ENCODE measurements around the gene ARFIP2. TPM values are rescaled to one million over a fixed set of nuclear protein-coding genes. Genes with fewer than 3 reads are reported as not detected.
"Not testable (repeated sequence)": the region's sequence is repeated elsewhere in the genome, so short reads cannot be mapped to it uniquely, and the experiment has no call there.

Gene ARFIP2
- polyA plus RNA-seq, result 10 to 100 TPM; 29.6 to 38.4 (median 33.5) TPM

DNA sequence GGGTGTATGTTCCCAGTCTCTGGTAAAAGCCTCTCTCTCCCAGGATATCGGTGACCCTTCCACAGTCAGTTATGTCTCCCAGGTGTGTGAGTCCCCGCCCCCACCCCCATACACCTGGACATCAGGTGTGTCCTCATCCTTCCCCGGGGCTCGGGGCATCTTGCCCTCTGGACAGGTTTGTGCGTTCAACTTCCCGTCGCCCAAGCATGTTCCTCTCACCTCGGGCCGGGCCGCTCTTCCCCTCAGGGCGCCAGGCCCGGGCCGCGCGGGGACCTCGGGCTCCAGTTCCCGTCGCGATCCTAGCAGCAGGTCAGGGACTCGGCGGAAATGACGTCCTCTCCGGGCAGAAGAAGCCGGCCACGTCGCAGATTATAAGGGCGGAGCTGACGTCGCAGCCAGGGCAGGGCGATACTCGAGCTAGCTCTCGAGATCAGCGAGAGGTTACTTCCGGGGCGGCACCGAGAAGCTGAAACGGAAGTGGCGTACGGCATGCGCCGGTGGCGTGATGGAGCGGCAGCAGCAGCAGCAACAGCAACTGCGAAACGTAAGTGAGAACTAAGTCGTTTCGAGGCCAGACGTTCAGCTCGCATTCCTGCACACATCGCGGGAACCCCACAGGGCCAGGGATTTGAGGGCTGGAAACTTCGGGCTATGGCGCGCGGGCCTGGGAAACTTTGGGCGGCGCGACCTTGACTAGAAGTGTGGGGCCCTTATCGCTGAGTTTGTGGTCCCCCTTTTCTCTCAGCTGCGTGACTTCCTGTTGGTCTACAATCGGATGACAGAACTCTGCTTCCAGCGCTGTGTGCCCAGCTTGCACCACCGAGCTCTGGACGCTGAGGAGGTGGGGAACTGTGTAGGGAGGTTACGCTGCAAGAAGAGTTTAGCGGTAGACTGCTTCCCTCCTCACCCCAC lies at the start of gene ARFIP2, which contains the start of gene TIMM10B:
TSS of gene ARFIP2 (minus strand) at position 320 of the 912 bp plus-strand sequence. CDS start 910 bp downstream, outside the sequence.
TSS of gene TIMM10B (plus strand) at position 490 of the 912 bp plus-strand sequence. CDS start at position 506, 16 bp downstream.
- 0 to 1% (median 0%) methylated on average over 66 of the region's 66 CpGs for WGBS, 3 donors
- H3K27ac ChIP-seq (ENCODE audit: low read depth, low read length), result peak within 1 kb of the TSS; percentile 21

- 86 to 90% (median 89%) methylated on average over 2 of the region's 2 CpGs for WGBS, 3 donors
- H3K27ac ChIP-seq (ENCODE audit: low read depth, low read length), result no peak overlapping the region
These were observed 49.7 kb upstream of the ARFIP2 start for GRCh38 chr11:6530848-6531247.

DNA sequence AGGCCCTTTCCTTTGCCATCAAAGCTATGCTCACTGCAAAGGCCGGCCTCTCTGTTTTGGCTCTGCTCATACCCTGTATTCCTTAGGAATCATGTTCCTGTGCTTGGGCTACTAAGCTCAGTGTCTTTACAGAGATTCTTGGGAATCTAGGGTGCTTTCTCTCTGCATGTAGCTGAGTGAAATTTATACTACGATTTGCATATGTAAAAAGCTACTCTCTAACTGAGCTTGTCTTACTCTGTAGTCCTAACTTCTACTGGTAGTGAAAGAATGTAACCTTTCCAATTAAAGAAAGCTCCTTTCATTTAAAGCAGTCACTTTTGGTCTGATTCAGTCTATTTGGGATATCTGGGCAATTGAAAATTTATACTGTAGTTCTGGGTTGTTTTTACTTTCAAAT lies 48.1 kb upstream of the ARFIP2 start:
- H3K27ac ChIP-seq (ENCODE audit: low read depth, low read length), result no peak overlapping the region
- 88 to 93% (median 91%) methylated on average over 2 of the region's 2 CpGs for WGBS, 3 donors

GRCh38 chr11:6526411-6527135 lies 45.4 kb upstream of the ARFIP2 start:
- H3K27ac ChIP-seq (ENCODE audit: low read depth, low read length), result no peak overlapping the region
- 86 to 89% (median 88%) methylated on average over 3 of the region's 3 CpGs for WGBS, 3 donors

- H3K27ac ChIP-seq (ENCODE audit: low read depth, low read length), result no peak overlapping the region
- 35 to 100% (median 54%) methylated on average over 1 of the region's 1 CpG for WGBS, 3 donors
These were observed 42.1 kb upstream of the ARFIP2 start for GRCh38 chr11:6523253-6523652.

DNA sequence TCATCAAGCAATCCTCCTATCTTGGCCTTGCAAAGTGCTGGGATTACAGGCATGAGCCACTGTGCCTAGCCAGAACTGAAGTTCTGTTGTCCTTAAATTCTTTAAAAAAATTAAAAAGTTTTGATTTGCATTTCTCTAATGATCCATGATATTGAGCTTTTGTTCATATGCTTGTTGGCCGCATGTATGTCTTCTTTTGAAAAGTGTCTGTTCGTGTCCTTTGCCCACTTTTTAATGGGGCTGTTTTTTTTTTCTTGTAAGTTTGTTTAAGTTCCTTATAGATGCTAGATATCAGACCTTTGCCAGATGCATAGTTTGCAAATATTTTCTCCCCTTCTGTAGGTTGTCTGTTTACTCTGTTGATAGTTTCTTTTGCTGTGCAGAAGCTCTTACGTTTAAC lies 40.8 kb upstream of the ARFIP2 start:
- 95 to 96% (median 95%) methylated on average over 3 of the region's 3 CpGs for WGBS, 3 donors
- not testable (repeated sequence) for H3K27ac ChIP-seq (ENCODE audit: low read depth, low read length)

DNA sequence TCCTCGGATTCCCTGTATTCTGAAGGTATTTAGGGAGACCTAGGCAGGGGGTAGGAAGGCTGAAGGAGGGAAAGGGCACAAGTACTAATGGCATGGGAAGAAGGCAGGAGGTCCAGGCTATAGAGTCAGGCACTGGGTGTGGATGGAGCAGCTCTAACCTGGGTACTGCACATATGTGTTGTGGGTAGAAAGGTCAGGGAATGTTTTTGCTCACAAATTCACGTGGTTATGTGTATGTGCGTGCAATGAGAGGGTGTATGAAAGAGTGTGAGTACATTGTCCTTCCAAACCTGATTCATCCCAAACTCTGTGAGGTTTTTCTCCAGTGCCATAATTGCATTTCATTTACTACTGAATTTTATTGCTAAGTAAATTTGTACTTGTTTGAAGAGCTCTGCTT lies 39.1 kb upstream of the ARFIP2 start:
- 86 to 91% (median 90%) methylated on average over 3 of the region's 3 CpGs for WGBS, 3 donors
- no peak overlapping the region for H3K27ac ChIP-seq (ENCODE audit: low read depth, low read length)

GRCh38 chr11:6516865-6517264 lies 35.7 kb upstream of the ARFIP2 start:
- H3K27ac ChIP-seq (ENCODE audit: low read depth, low read length), result no peak overlapping the region

GRCh38 chr11:6505577-6506240 lies 24.6 kb upstream of the ARFIP2 start:
- H3K27ac ChIP-seq (ENCODE audit: low read depth, low read length), result no peak overlapping the region
- WGBS, 3 donors, result 55 to 62% (median 58%) methylated on average over 2 of the region's 2 CpGs

DNA sequence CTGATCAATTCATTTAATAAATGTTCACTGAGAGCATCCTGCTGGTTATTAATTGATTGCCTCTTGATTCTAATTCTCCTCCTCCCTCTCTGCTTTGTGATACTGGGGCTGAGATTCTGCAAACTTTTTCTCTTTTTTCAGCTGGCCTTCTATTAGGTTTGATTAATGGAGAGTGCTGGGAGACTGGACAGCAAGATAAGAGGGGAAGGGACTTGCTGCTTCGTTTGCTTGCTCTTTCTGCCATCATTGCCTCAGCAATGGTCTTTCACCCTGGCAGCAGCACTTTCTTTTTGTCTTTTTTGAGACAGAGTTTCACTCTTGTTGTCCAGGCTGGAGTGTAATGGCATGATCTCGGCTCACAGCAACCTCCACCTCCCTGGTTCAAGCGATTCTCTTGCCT lies 23.0 kb upstream of the ARFIP2 start:
- H3K27ac ChIP-seq (ENCODE audit: low read depth, low read length), result no peak overlapping the region
- 69 to 92% (median 83%) methylated on average over 3 of the region's 3 CpGs for WGBS, 3 donors

GRCh38 chr11:6502382-6502781 lies 21.3 kb upstream of the ARFIP2 start:
- 90 to 95% (median 94%) methylated on average over 3 of the region's 3 CpGs for WGBS, 3 donors
- no peak overlapping the region for H3K27ac ChIP-seq (ENCODE audit: low read depth, low read length)

DNA sequence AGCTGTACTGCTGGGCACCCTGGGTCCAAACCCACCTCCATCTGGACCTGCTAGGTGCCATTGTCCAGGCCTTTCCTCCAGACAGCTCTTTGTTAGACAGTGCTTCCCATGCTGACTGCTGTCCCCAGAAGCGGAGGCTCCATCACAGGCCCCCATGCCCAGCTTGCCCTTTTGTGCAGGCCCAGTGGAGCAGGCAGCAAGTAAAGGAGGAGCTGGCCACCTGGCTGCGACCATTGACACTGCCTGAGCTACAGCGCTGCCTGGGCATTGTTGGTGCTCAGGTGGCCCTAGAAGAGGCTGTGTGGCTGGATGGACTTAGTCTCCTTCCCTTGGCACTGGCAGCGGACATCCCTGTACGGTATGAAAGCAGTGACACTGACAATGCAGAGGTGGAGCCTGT lies 17.4 kb upstream of the ARFIP2 start:
- 93 to 97% (median 93%) methylated on average over 5 of the region's 5 CpGs for WGBS, 3 donors
- H3K27ac ChIP-seq (ENCODE audit: low read depth, low read length), result no peak overlapping the region

- H3K27ac ChIP-seq (ENCODE audit: low read depth, low read length), result no peak overlapping the region
- 70 to 80% (median 77%) methylated on average over 7 of the region's 7 CpGs for WGBS, 3 donors
These were observed 17.0 kb upstream of the ARFIP2 start for GRCh38 chr11:6498121-6498520.

DNA sequence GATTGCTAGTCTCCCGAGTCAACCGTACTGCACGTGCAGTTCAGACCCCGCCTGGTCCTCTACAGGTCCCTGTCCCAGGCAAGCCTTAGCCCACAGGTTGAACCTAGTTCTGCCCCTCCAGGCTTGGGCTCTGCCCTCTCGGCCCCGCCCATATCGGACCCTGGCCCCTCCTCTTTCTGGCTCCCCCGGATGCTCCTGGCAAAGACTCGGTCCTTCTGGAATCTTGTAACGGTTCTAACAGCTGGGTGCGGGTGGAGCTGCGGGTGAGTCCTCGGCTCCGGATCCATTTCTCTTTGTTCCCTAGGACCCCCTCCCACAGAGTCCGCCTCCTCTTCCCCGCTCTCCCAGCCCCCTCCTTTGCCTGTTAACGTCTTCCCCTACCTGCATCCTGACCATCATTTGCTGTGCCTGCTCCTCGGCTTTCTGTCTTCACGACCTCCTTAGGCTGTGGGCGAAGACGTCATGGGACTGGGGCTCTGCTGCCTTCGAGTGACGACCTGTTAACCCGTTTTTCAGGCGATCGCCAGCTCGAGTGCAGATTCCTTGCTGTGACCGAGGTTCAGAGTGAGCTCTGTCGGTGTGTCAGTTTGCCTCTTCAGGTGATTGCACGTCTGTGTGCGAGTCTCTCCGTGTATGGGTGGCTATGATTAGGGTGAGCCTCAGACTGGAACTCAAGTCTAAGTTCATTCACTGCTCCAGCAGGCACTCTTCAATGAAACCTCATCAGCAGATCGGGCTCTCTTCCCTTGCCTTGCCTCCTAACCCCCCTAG lies 16.1 kb upstream of the ARFIP2 start, which contains the start of gene DNHD1:
TSS of gene DNHD1 (plus strand) at position 212 of the 771 bp plus-strand sequence. CDS start 936 bp downstream, outside the sequence.
- H3K27ac ChIP-seq (ENCODE audit: low read depth, low read length), result no peak within 1 kb of the TSS
- WGBS, 3 donors, result 57 to 68% (median 64%) methylated on average over 33 of the region's 33 CpGs

- WGBS, 3 donors, result 70 to 87% (median 84%) methylated on average over 4 of the region's 4 CpGs
- no peak overlapping the region for H3K27ac ChIP-seq (ENCODE audit: low read depth, low read length)
These were observed 8.2 kb upstream of the ARFIP2 start for GRCh38 chr11:6489306-6489705.

DNA sequence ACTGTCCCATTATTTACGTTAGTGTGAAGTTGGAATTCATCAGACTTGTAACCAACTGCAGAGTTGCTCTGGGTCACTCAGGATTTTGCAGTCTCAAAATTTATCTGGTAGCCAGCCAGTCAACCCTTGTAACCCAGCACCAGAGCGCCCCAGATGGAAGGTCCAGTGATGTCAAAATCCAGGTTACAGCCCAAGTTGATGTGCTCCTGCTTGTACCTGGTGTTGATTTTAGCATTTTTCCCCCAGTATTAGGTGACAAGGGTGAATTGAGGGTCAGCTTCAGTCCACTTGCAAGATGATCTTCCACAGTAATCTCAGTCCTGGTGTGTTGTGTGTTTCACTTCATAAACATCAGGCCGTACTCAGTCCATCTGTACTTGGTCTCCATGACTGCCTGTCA lies 7.7 kb upstream of the ARFIP2 start:
- WGBS, 3 donors, result 92 to 97% (median 97%) methylated on average over 3 of the region's 3 CpGs
- no peak overlapping the region for H3K27ac ChIP-seq (ENCODE audit: low read depth, low read length)

DNA sequence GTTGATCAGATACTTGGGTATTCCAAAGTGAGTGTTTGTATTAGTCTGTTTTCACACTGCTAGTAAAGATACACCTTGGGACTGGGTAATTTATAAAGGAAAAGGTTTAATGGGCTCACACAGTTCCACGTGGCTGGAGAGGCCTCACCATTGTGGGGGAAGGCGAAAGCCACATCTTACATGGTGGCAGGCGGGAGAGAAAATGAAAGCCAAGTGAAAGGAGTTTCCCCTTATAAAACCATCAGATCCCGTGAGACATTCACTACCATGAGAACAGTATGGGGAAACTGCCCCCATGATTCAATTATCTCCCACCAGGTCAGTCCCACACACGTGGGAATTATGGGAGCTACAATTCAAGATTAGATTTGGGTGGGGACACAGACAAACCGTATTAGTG lies 7.2 kb upstream of the ARFIP2 start:
- 87 to 90% (median 89%) methylated on average over 6 of the region's 6 CpGs for WGBS, 3 donors
- no peak overlapping the region for H3K27ac ChIP-seq (ENCODE audit: low read depth, low read length)

DNA sequence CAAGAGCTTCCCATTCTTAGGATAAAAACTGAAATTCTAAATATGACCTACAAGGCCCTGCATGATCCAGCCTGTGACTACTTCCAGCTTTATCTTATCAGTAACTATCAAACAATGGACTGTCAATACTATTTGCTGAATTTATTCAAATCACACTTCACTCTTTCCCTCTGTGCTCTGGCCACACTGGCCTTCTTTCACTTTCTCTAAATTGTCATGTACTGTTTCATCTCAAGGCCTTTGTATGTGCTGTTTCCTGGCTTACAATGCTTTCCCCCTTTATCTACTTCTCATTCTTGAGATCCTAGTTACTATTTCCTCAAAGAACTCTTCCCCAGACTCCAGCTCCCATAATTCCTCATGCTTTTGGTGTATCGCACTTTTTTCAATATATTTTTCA lies 5.8 kb upstream of the ARFIP2 start:
- H3K27ac ChIP-seq (ENCODE audit: low read depth, low read length), result no peak overlapping the region
- WGBS, 3 donors, result 93 to 97% (median 95%) methylated on average over 1 of the region's 1 CpG

Measured in adipose tissue (tissue), 3 donors.